Measurements from ENCODE around the gene ABHD11. TPM values are rescaled to one million over a fixed set of nuclear protein-coding genes. Genes with fewer than 3 reads are reported as not detected.

ABHD11 gene
- total and polyA plus RNA-seq, 4 donors, result 5.1 to 7.6 (median 6.6) TPM

- Histone ChIP-seq H3K27ac (ENCODE audit: low read depth in 1 of 2, low read length in 2 of 2) (no peak overlapping the region), H3K36me3 (ENCODE audit: control insufficient read depth in 4 of 4, insufficient read depth in 3 of 4, low read depth in 1 of 4, low read length in 3 of 4) (peaks cover 6 to 50% (median 17%) of the 10 kb centered on the region in 4 donors), H3K4me1 (ENCODE audit: control insufficient read depth in 4 of 4, insufficient read depth in 4 of 4, low read length in 3 of 4) (no peaks in the 10 kb centered on the region), H3K4me3 (ENCODE audit: low read depth in 1 of 3, low read length in 3 of 3) (no peak overlapping the region), H3K27me3 (ENCODE audit: control insufficient read depth in 4 of 4, insufficient read depth in 4 of 4, low read length in 3 of 4) (no peaks in the 10 kb centered on the region), H3K9ac (ENCODE audit: low read depth in 1 of 2, low read length in 2 of 2) (no peak overlapping the region), H3K9me3 (ENCODE audit: control insufficient read depth in 4 of 4, low read length in 3 of 4) (no peaks in the 10 kb centered on the region)
- DNase-seq (ENCODE audit: low spot score), result no peak
- no peak for TF ChIP-seq SP1 (IDR thresholded peaks at IDR 0.05)
- no peak for TF ChIP-seq GABPA (IDR thresholded peaks at IDR 0.05 in 1 of 2, conservative IDR thresholded peaks at IDR 0.05 in 1 of 2)
- no peak for TF ChIP-seq CTCF (IDR thresholded peaks at IDR 0.05; ENCODE audit: low read depth, low read length, missing input control)
- TF ChIP-seq NR2F2 (IDR thresholded peaks at IDR 0.05), result no peak
- no peak for TF ChIP-seq RAD21 (IDR thresholded peaks at IDR 0.05)
- TF ChIP-seq ZBTB33 (IDR thresholded peaks at IDR 0.05), result no peak
- no peak for TF ChIP-seq REST (IDR thresholded peaks at IDR 0.05)
- TF ChIP-seq FOXA2 (IDR thresholded peaks at IDR 0.05), result no peak
- no peak for TF ChIP-seq RXRA (IDR thresholded peaks at IDR 0.05)
- no peak for TF ChIP-seq ATF3 (IDR thresholded peaks at IDR 0.05)
- no peak for TF ChIP-seq TAF1 (conservative IDR thresholded peaks at IDR 0.05)
- TF ChIP-seq HNF4G (IDR thresholded peaks at IDR 0.05), result no peak
- no peak for TF ChIP-seq JUND (IDR thresholded peaks at IDR 0.05)
- no peak for TF ChIP-seq FOXA1 (IDR thresholded peaks at IDR 0.05)
- TF ChIP-seq MAX (IDR thresholded peaks at IDR 0.05), result no peak
- no peak for TF ChIP-seq EGR1 (IDR thresholded peaks at IDR 0.05; ENCODE audit: low read depth in 2 of 2)
- no peak for TF ChIP-seq YY1 (IDR thresholded peaks at IDR 0.05)
- TF ChIP-seq HNF4A (conservative IDR thresholded peaks at IDR 0.05), result no peak
- WGBS, result 86% methylated on average over 15 of the region's 15 CpGs
Measured at GRCh38 chr7:73699370-73700068, 39.1 kb downstream of the ABHD11 start.

Measured in liver (tissue), 9 donors.